SK-N-MC (cell line): ENCODE measurements around the gene NTRK2.

Experiments
- EZH2 ChIP-seq: fragments of 200-600 bp; sonication (generic); IDR thresholded peaks from one replicate; pipeline ENCODE4 v1.6.1; 2017; ENCODE audit warnings: antibody characterized with exemption
- POLR2AphosphoS5 ChIP-seq: IDR thresholded peaks from 2 replicates; pipeline ENCODE4 v1.6.1; 2012; ENCODE audit warnings: mild to moderate bottlenecking, low read depth, low read length, borderline replicate concordance

- TF ChIP-seq POLR2AphosphoS5 = no peak
- no peak for TF ChIP-seq EZH2
Observed at GRCh38 chr9:84829997-84830696, 160.6 kb downstream of the NTRK2 start.
